GM23338 (cell line): Measurements from ENCODE around the gene IGFBP4. TPM values are rescaled to one million over a fixed set of nuclear protein-coding genes. Genes with fewer than 3 reads are reported as not detected.

Experiments used
- ATAC-seq: fragments of 200-7000 bp; cut with Tn5 transposase; 3 replicates; pipeline ENCODE4 v1.9.1; 2020
- DNase-seq: peaks from one replicate; pipeline ENCODE4 v3.0.0-alpha.2; 2015; ENCODE audit warnings: low spot score
- H2AFZ ChIP-seq: fragments of 200-600 bp; sonication (generic); 2 replicates; pipeline ENCODE4 v1.8.0; 2016; ENCODE audit warnings: antibody characterized with exemption, mild to moderate bottlenecking, moderate library complexity
- H3F3A ChIP-seq: fragments of 200-600 bp; sonication (generic); replicated peaks from 2 replicates; pipeline ENCODE4 v1.8.0; 2017; ENCODE audit warnings: antibody characterized with exemption, mixed run types, low read depth
- H3K27ac ChIP-seq: fragments of 200-600 bp; sonication (generic); 2 replicates; pipeline ENCODE4 v1.6.1; 2016; ENCODE audit warnings: low read depth
- H3K27me3 ChIP-seq: fragments of 200-600 bp; sonication (generic); 2 replicates; pipeline ENCODE4 v1.8.0; 2016; ENCODE audit warnings: mild to moderate bottlenecking, mixed run types, moderate library complexity; ENCODE audit not compliant: insufficient read depth
- H3K36me3 ChIP-seq: fragments of 200-600 bp; sonication (generic); 2 replicates; pipeline ENCODE4 v1.8.0; 2016; ENCODE audit warnings: mild to moderate bottlenecking; ENCODE audit not compliant: insufficient read depth
- H3K4me1 ChIP-seq: fragments of 200-600 bp; sonication (generic); 2 replicates; pipeline ENCODE4 v1.8.0; 2016; ENCODE audit warnings: mild to moderate bottlenecking, moderate library complexity; ENCODE audit not compliant: insufficient read depth
- H3K4me2 ChIP-seq: fragments of 200-600 bp; sonication (generic); 2 replicates; pipeline ENCODE4 v1.7.1; 2017; ENCODE audit warnings: mixed run types
- H3K4me3 ChIP-seq: fragments of 200-600 bp; sonication (generic); 2 replicates; pipeline ENCODE4 v1.6.1; 2016; ENCODE audit warnings: mixed run types
- H3K79me2 ChIP-seq: fragments of 200-600 bp; sonication (generic); replicated peaks from 2 replicates; pipeline ENCODE4 v1.8.0; 2017; ENCODE audit warnings: mild to moderate bottlenecking; ENCODE audit not compliant: insufficient read depth
- H3K9me2 ChIP-seq: fragments of 200-600 bp; sonication (generic); 2 replicates; pipeline ENCODE4 v1.8.0; 2017; ENCODE audit not compliant: insufficient read depth
- H4K20me1 ChIP-seq: fragments of 200-600 bp; sonication (generic); replicated peaks from 2 replicates; pipeline ENCODE4 v1.8.0; 2017; ENCODE audit warnings: mild to moderate bottlenecking; ENCODE audit not compliant: insufficient read depth
- H3K27ac Mint-ChIP-seq: 2 replicates; pipeline ENCODE4 v1.8.0; 2020; ENCODE audit warnings: inconsistent platforms, mild to moderate bottlenecking, moderate library complexity, mixed read lengths
- H3K27me3 Mint-ChIP-seq: 3 replicates; pipeline ENCODE4 v1.8.0; 2022; ENCODE audit warnings: low read depth, mild to moderate bottlenecking, moderate library complexity, mixed read lengths, inconsistent platforms; ENCODE audit not compliant: insufficient read depth, poor library complexity
- H3K36me3 Mint-ChIP-seq: 3 replicates; pipeline ENCODE4 v1.8.0; 2021; ENCODE audit warnings: low read depth, mild to moderate bottlenecking, inconsistent platforms, moderate library complexity, mixed read lengths
- H3K4me1 Mint-ChIP-seq: 3 replicates; pipeline ENCODE4 v1.8.0; 2020; ENCODE audit warnings: mild to moderate bottlenecking, inconsistent platforms, mixed read lengths
- H3K4me3 Mint-ChIP-seq: 3 replicates; pipeline ENCODE4 v1.8.0; 2021; ENCODE audit warnings: moderate library complexity, mild to moderate bottlenecking, inconsistent platforms, mixed read lengths
- H3K9me3 Mint-ChIP-seq: 3 replicates; pipeline ENCODE4 v1.8.0; 2020; ENCODE audit warnings: moderate library complexity, mild to moderate bottlenecking, inconsistent platforms, mixed read lengths
- CREB1 ChIP-seq: fragments of 250-450 bp; sonication (Bioruptor Pico); IDR thresholded peaks from 2 replicates; pipeline ENCODE4 v1.5.0; 2020; ENCODE audit warnings: low read depth, mild to moderate bottlenecking, moderate library complexity
- CTCF ChIP-seq, 2 experiments: fragments of 200-600 bp in 1 of 2; sonication (generic) in 1 of 2; conservative IDR thresholded peaks; 2 replicates each; pipeline versions ENCODE4 v1.5.1 to v1.6.1; 2016 to 2017; ENCODE audit warnings: antibody characterized with exemption in 2 of 2, low read depth in 2 of 2, mild to moderate bottlenecking in 2 of 2, moderate library complexity in 1 of 2
- ETS1 ChIP-seq: IDR thresholded peaks from 2 replicates; pipeline ENCODE4 v1.6.1; 2016; ENCODE audit warnings: antibody characterized with exemption
- POLR2AphosphoS5 ChIP-seq: IDR thresholded peaks from 2 replicates; pipeline ENCODE4 v1.6.1; 2016; ENCODE audit warnings: antibody characterized with exemption, low read depth
- STAT1 ChIP-seq: IDR thresholded peaks from one replicate; pipeline ENCODE4 v1.6.1; 2016; ENCODE audit warnings: antibody characterized with exemption; ENCODE audit not compliant: unreplicated experiment
- ZNF114 ChIP-seq: fragments of 250-450 bp; sonication (Bioruptor Pico); IDR thresholded peaks from 2 replicates; pipeline ENCODE4 v1.5.0; 2020; ENCODE audit warnings: mild to moderate bottlenecking, moderate library complexity
- ZNF331 ChIP-seq: fragments of 250-450 bp; sonication (Bioruptor Pico); IDR thresholded peaks from 2 replicates; pipeline ENCODE4 v1.5.0; 2020; ENCODE audit warnings: low read depth, mild to moderate bottlenecking, moderate library complexity
- polyA plus RNA-seq: library from polyadenylated mRNA; unstranded; fragments of >200 nt; fragmentation: Nextera tagmentation; extraction: Ambion mirVana; gene quantifications from 2 replicates; pipeline ENCODE4 v1.2.1, GENCODE V29; 2016
- total RNA-seq: library from RNA; depleted of rRNA; stranded (reverse); fragments of >200 nt; shearing (Covaris generic); gene quantifications from 2 replicates; pipeline ENCODE4 v1.2.3, GENCODE V29; 2014
- TF ChIP-seq, protein P1 (sequence below): fragments of 250-450 bp; sonication (Bioruptor Pico); IDR thresholded peaks from 2 replicates; pipeline ENCODE4 v1.5.0; 2020; ENCODE audit warnings: mild to moderate bottlenecking, moderate library complexity

Gene IGFBP4
- total and polyA plus RNA-seq, 2 experiments from 2014 or later = 38.7 to 78.9 TPM

DNA sequence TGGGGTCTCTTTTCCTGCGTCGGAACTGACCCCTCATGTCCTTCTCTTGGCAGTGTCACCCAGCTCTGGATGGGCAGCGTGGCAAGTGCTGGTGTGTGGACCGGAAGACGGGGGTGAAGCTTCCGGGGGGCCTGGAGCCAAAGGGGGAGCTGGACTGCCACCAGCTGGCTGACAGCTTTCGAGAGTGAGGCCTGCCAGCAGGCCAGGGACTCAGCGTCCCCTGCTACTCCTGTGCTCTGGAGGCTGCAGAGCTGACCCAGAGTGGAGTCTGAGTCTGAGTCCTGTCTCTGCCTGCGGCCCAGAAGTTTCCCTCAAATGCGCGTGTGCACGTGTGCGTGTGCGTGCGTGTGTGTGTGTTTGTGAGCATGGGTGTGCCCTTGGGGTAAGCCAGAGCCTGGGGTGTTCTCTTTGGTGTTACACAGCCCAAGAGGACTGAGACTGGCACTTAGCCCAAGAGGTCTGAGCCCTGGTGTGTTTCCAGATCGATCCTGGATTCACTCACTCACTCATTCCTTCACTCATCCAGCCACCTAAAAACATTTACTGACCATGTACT, 13.2 kb downstream of the IGFBP4 start:
- DNase-seq (no peak), ATAC-seq (no peak)
- Mint-ChIP-seq H3K27ac (no peak overlapping the region), H3K27me3 (peaks cover 15% of the 10 kb centered on the region), H3K4me1 (peaks cover 29% of the 10 kb centered on the region), H3K4me3 (no peak overlapping the region), H3K36me3 (peaks cover 53% of the 10 kb centered on the region), H3K9me3 (no peaks in the 10 kb centered on the region)
- Histone ChIP-seq H3K4me3 (no peak overlapping the region), H2AFZ (no peak overlapping the region), H3K79me2 (peaks cover 4% of the 10 kb centered on the region), H3F3A (no peaks in the 10 kb centered on the region), H3K36me3 (peaks cover 7% of the 10 kb centered on the region; the same call in 1 of the 2 replicates), H4K20me1 (no peaks in the 10 kb centered on the region), H3K27ac (no peak overlapping the region), H3K9me2 (no peaks in the 10 kb centered on the region), H3K27me3 (no peaks in the 10 kb centered on the region), H3K4me2 (no peak overlapping the region), H3K4me1 (peaks cover 13% of the 10 kb centered on the region)
- TF ChIP-seq ZNF114 (CRISPR knock-in tag) = no peak
- TF ChIP-seq, protein P1, sequence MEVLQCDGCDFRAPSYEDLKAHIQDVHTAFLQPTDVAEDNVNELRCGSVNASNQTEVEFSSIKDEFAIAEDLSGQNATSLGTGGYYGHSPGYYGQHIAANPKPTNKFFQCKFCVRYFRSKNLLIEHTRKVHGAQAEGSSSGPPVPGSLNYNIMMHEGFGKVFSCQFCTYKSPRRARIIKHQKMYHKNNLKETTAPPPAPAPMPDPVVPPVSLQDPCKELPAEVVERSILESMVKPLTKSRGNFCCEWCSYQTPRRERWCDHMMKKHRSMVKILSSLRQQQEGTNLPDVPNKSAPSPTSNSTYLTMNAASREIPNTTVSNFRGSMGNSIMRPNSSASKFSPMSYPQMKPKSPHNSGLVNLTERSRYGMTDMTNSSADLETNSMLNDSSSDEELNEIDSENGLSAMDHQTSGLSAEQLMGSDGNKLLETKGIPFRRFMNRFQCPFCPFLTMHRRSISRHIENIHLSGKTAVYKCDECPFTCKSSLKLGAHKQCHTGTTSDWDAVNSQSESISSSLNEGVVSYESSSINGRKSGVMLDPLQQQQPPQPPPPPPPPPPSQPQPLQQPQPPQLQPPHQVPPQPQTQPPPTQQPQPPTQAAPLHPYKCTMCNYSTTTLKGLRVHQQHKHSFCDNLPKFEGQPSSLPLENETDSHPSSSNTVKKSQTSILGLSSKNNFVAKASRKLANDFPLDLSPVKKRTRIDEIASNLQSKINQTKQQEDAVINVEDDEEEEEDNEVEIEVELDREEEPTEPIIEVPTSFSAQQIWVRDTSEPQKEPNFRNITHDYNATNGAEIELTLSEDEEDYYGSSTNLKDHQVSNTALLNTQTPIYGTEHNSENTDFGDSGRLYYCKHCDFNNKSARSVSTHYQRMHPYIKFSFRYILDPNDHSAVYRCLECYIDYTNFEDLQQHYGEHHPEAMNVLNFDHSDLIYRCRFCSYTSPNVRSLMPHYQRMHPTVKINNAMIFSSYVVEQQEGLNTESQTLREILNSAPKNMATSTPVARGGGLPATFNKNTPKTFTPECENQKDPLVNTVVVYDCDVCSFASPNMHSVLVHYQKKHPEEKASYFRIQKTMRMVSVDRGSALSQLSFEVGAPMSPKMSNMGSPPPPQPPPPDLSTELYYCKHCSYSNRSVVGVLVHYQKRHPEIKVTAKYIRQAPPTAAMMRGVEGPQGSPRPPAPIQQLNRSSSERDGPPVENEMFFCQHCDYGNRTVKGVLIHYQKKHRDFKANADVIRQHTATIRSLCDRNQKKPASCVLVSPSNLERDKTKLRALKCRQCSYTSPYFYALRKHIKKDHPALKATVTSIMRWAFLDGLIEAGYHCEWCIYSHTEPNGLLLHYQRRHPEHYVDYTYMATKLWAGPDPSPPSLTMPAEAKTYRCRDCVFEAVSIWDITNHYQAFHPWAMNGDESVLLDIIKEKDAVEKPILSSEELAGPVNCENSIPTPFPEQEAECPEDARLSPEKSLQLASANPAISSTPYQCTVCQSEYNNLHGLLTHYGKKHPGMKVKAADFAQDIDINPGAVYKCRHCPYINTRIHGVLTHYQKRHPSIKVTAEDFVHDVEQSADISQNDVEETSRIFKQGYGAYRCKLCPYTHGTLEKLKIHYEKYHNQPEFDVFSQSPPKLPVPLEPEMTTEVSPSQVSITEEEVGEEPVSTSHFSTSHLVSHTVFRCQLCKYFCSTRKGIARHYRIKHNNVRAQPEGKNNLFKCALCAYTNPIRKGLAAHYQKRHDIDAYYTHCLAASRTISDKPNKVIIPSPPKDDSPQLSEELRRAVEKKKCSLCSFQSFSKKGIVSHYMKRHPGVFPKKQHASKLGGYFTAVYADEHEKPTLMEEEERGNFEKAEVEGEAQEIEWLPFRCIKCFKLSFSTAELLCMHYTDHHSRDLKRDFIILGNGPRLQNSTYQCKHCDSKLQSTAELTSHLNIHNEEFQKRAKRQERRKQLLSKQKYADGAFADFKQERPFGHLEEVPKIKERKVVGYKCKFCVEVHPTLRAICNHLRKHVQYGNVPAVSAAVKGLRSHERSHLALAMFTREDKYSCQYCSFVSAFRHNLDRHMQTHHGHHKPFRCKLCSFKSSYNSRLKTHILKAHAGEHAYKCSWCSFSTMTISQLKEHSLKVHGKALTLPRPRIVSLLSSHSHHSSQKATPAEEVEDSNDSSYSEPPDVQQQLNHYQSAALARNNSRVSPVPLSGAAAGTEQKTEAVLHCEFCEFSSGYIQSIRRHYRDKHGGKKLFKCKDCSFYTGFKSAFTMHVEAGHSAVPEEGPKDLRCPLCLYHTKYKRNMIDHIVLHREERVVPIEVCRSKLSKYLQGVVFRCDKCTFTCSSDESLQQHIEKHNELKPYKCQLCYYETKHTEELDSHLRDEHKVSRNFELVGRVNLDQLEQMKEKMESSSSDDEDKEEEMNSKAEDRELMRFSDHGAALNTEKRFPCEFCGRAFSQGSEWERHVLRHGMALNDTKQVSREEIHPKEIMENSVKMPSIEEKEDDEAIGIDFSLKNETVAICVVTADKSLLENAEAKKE (CRISPR knock-in tag) = no peak
- TF ChIP-seq CTCF (conservative IDR thresholded peaks at IDR 0.05; ENCODE audit: low read depth in 2 of 2) = no peak
- TF ChIP-seq ZNF331 (CRISPR knock-in tag) = no peak
- no peak for TF ChIP-seq POLR2AphosphoS5
- no peak for TF ChIP-seq ETS1
- TF ChIP-seq CREB1 (CRISPR knock-in tag) = no peak
- TF ChIP-seq STAT1 = no peak
